OCI-LY7 (cell line): ENCODE results near the gene GMPR2. TPM values are rescaled to one million over a fixed set of nuclear protein-coding genes. Genes with fewer than 3 reads are reported as not detected.

ENCODE experiments used
- BruUV-seq: library from RNA; stranded (reverse); fragments of 400-500 nt; replicated peaks from 2 replicates; lab custom pipeline; 2021; lab: Mats Ljungman, UMichigan
- CTCF ChIA-PET: fragments of 300-600 bp; sonication (Branson Sonifier 250); formaldehyde crosslinking; loops from one replicate; lab custom pipeline; 2022; ENCODE audit warnings: antibody characterized with exemption; ENCODE audit not compliant: unreplicated experiment; lab: Charles Lee
- POLR2A ChIA-PET: fragments of 300-600 bp; sonication (Branson Sonifier 250); formaldehyde crosslinking; loops from one replicate; lab custom pipeline; 2022; ENCODE audit warnings: antibody characterized with exemption; lab: Charles Lee
- DNase-seq: peaks from one replicate; pipeline ENCODE4 v3.0.0-alpha.2; 2015; ENCODE audit warnings: low spot score
- H2AFZ ChIP-seq: fragments of 200-600 bp; sonication (generic), shearing (Covaris generic); 2 replicates; pipeline ENCODE4 v1.6.1; 2014; ENCODE audit warnings: mild to moderate bottlenecking, antibody characterized with exemption, low read length, moderate library complexity
- H3K27ac ChIP-seq: fragments of 200-600 bp; sonication (generic); 2 replicates; pipeline ENCODE4 v1.5.1; 2014; ENCODE audit warnings: mixed run types, low read depth, mild to moderate bottlenecking, moderate library complexity, low read length, inconsistent platforms; ENCODE audit not compliant: poor library complexity, severe bottlenecking
- H3K36me3 ChIP-seq: fragments of 200-600 bp; sonication (generic); 2 replicates; pipeline ENCODE4 v1.6.1; 2014; ENCODE audit warnings: mild to moderate bottlenecking, antibody characterized with exemption, low read length, moderate library complexity, mixed read lengths; ENCODE audit not compliant: insufficient read depth
- H3K4me1 ChIP-seq: fragments of 200-600 bp; sonication (generic); 2 replicates; pipeline ENCODE4 v1.5.1; 2014; ENCODE audit warnings: mild to moderate bottlenecking, low read length; ENCODE audit not compliant: insufficient read depth, poor library complexity, severe bottlenecking
- H3K4me2 ChIP-seq: fragments of 200-600 bp; sonication (generic); 2 replicates; pipeline ENCODE4 v1.6.1; 2014; ENCODE audit warnings: mild to moderate bottlenecking, low read length
- H3K4me3 ChIP-seq: fragments of 200-600 bp; sonication (generic); 2 replicates; pipeline ENCODE4 v1.5.1; 2014; ENCODE audit warnings: mild to moderate bottlenecking, low read depth, low read length; ENCODE audit not compliant: poor library complexity, severe bottlenecking
- H3K79me2 ChIP-seq: fragments of 200-600 bp; sonication (generic); 2 replicates; pipeline ENCODE4 v1.6.1; 2016; ENCODE audit warnings: low read depth, mild to moderate bottlenecking, low read length, moderate library complexity, mixed read lengths; ENCODE audit not compliant: insufficient read depth
- H3K9me2 ChIP-seq: fragments of 200-600 bp; sonication (generic); 2 replicates; pipeline ENCODE4 v1.6.1; 2016; ENCODE audit warnings: mild to moderate bottlenecking, low read length, mixed read lengths; ENCODE audit not compliant: insufficient read depth
- H3K9me3 ChIP-seq: fragments of 200-600 bp; sonication (generic); 2 replicates; pipeline ENCODE4 v1.6.1; 2014; ENCODE audit warnings: mild to moderate bottlenecking, mixed run types, low read length, mixed read lengths
- H4K20me1 ChIP-seq: fragments of 200-600 bp; sonication (generic); 2 replicates; pipeline ENCODE4 v1.6.1; 2014; ENCODE audit warnings: mild to moderate bottlenecking, antibody characterized with exemption, low read length, moderate library complexity, mixed read lengths; ENCODE audit not compliant: insufficient read depth
- CTCF ChIP-seq: fragments of 200-600 bp; sonication (generic); conservative IDR thresholded peaks from 2 replicates; pipeline ENCODE4 v1.5.1; 2014; ENCODE audit warnings: mild to moderate bottlenecking, antibody characterized with exemption, low read length, moderate library complexity, mixed read lengths
- EZH2phosphoT487 ChIP-seq: fragments of 200-600 bp; sonication (generic); IDR thresholded peaks from 2 replicates; pipeline ENCODE4 v1.6.1; 2018; ENCODE audit warnings: low read depth, borderline replicate concordance, mild to moderate bottlenecking, mixed run types, antibody characterized with exemption, low read length, moderate library complexity, mixed read lengths
- intact Hi-C: fragments of 100-400 bp; cut with micrococcal nuclease; formaldehyde crosslinking; loops from one replicate; pipeline ENCODE4 v1.10.0; 2022; ENCODE audit not compliant: unreplicated experiment
- total RNA-seq, 2 experiments: library from RNA; depleted of rRNA in 1 of 2; stranded (reverse); fragments of >200 nt in 1 of 2; shearing (Covaris generic) in 1 of 2; gene quantifications; 2 replicates each; pipeline ENCODE4 v1.2.3, GENCODE V29; 2014 to 2022

The GMPR2 gene
- total RNA-seq, 2 experiments from 2014 or later = 51.4 to 62.3 TPM

GRCh38 chr14:24224618-24225071 is 8.1 kb upstream of the GMPR2 start:
- Histone ChIP-seq H3K36me3 (peaks cover 42% of the 10 kb centered on the region), H3K4me2 (no peak overlapping the region), H3K9me3 (no peaks in the 10 kb centered on the region), H2AFZ (no peak overlapping the region), H3K9me2 (no peaks in the 10 kb centered on the region), H4K20me1 (no peaks in the 10 kb centered on the region), H3K4me1 (no peaks in the 10 kb centered on the region), H3K79me2 (peaks cover 76% of the 10 kb centered on the region), H3K27ac (no peak overlapping the region), H3K4me3 (no peak overlapping the region)
- intact Hi-C loops = no loop called here
- ChIA-PET CTCF (no interaction called here), POLR2A (interaction anchor here (0.9 to 1.0 kb wide), 2 partner anchors 9 to 10 kb away, joined by 3 read pairs; partner anchors contain the start of gene MDP1)
- TF ChIP-seq EZH2phosphoT487 = no peak
- TF ChIP-seq CTCF = no peak
- no TSS peak for BruUV-seq
- DNase-seq = no peak

GRCh38 chr14:24226473-24226872 is 6.3 kb upstream of the GMPR2 start:
- no peak overlapping the region for H2AFZ ChIP-seq
- ChIA-PET CTCF (no interaction called here), POLR2A (no interaction called here)
- peaks cover 42% of the 10 kb centered on the region for H3K36me3 ChIP-seq
- H3K27ac ChIP-seq = no peak overlapping the region
- no peak for TF ChIP-seq EZH2phosphoT487
- TF ChIP-seq CTCF = no peak
- no peak overlapping the region for H3K4me3 ChIP-seq
- peaks cover 77% of the 10 kb centered on the region for H3K79me2 ChIP-seq
- DNase-seq = no peak
- H3K4me2 ChIP-seq = no peak overlapping the region
- no peaks in the 10 kb centered on the region for H3K9me2 ChIP-seq
- H3K4me1 ChIP-seq = peaks cover 7% of the 10 kb centered on the region
- no TSS peak for BruUV-seq
- intact Hi-C loops = no loop called here
- no peaks in the 10 kb centered on the region for H3K9me3 ChIP-seq
- no peaks in the 10 kb centered on the region for H4K20me1 ChIP-seq

GRCh38 chr14:24228902-24229301 is 3.8 kb upstream of the GMPR2 start:
- Histone ChIP-seq H3K27ac (no peak overlapping the region), H3K9me2 (no peaks in the 10 kb centered on the region), H3K4me2 (no peak overlapping the region), H3K4me1 (peaks cover 16% of the 10 kb centered on the region), H3K79me2 (peaks cover 71% of the 10 kb centered on the region), H3K9me3 (no peaks in the 10 kb centered on the region), H2AFZ (no peak overlapping the region), H3K4me3 (no peak overlapping the region), H4K20me1 (no peaks in the 10 kb centered on the region), H3K36me3 (peaks cover 43% of the 10 kb centered on the region)
- DNase-seq = no peak
- POLR2A ChIA-PET = interaction anchor here (0.6 to 1.4 kb wide), 4 partner anchors 9 to 241 kb away, joined by 3 to 4 read pairs (median 4); partner anchors contain the start of gene TINF2
- BruUV-seq = no TSS peak
- intact Hi-C loops = no loop called here
- TF ChIP-seq CTCF (no peak), EZH2phosphoT487 (no peak)
- CTCF ChIA-PET = interaction anchor here (0.6 kb wide), 1 partner anchor 69 kb away, joined by 4 read pairs; no protein-coding TSS in a partner anchor
